SK-N-SH (cell line): Measurements from ENCODE around the gene MAGEH1. TPM values are rescaled to one million over a fixed set of nuclear protein-coding genes. Genes with fewer than 3 reads are reported as not detected.
"Not testable (repeated sequence)": the region's sequence is repeated elsewhere in the genome, so short reads cannot be mapped to it uniquely, and the experiment has no call there.

ENCODE experiments used
- CTCF ChIA-PET: fragments of 300-600, 350-600 bp; formaldehyde crosslinking; extraction: SDS; loops from one replicate; lab custom pipeline; 2021; lab: Yijun Ruan, JAX
- POLR2A ChIA-PET: fragments of 350-600 bp; sonication (Branson Sonifier 250); formaldehyde crosslinking; extraction: SDS; loops from one replicate; lab custom pipeline; 2020; ENCODE audit warnings: antibody characterized with exemption, inconsistent platforms; lab: Yijun Ruan, JAX
- DNase-seq: peaks from one replicate; pipeline ENCODE4 v3.0.0; 2012
- H2AFZ ChIP-seq: fragments of 200-600 bp; sonication (generic); 2 replicates; pipeline ENCODE4 v1.8.1; 2016; ENCODE audit warnings: antibody characterized with exemption, mild to moderate bottlenecking, low read depth
- H3F3A ChIP-seq: fragments of 200-600 bp; sonication (generic); replicated peaks from 2 replicates; pipeline ENCODE3; 2016; ENCODE audit warnings: antibody characterized with exemption, mild to moderate bottlenecking; ENCODE audit not compliant: insufficient read depth
- H3K27ac ChIP-seq, 2 experiments: fragments of 200-500 bp in 1 of 2; fragments of 200-600 bp in 1 of 2; sonication (Bioruptor generic) in 1 of 2; sonication (generic), shearing (Covaris generic) in 1 of 2; 2 replicates each; pipeline versions ENCODE4 v1.5.1 to v1.6.1; 2014 to 2016; ENCODE audit warnings: low read depth in 2 of 2, inconsistent platforms in 1 of 2, low read length in 1 of 2, mild to moderate bottlenecking in 1 of 2, mixed read lengths in 1 of 2
- H3K27me3 ChIP-seq: fragments of 200-600 bp; sonication (generic), shearing (Covaris generic); 2 replicates; pipeline ENCODE4 v1.6.1; 2016; ENCODE audit warnings: mixed run types; ENCODE audit not compliant: insufficient read depth
- H3K36me3 ChIP-seq, 2 experiments: fragments of 200-500 bp in 1 of 2; fragments of 200-600 bp in 1 of 2; sonication (Bioruptor generic) in 1 of 2; sonication (generic) in 1 of 2; replicated peaks in 1 of 2; 2 replicates each; pipeline versions ENCODE3 to v1.5.1; 2014 to 2016; ENCODE audit warnings: low read length in 1 of 2, mild to moderate bottlenecking in 1 of 2; ENCODE audit not compliant: insufficient read depth in 2 of 2, control insufficient read depth in 1 of 2
- H3K4me1 ChIP-seq, 2 experiments: fragments of 200-500 bp in 1 of 2; fragments of 200-600 bp in 1 of 2; sonication (Bioruptor generic) in 1 of 2; sonication (generic), shearing (Covaris generic) in 1 of 2; 2 replicates each; pipeline versions ENCODE4 v1.5.1 to v1.6.1; 2014 to 2016; ENCODE audit warnings: low read depth in 1 of 2, low read length in 1 of 2, mixed run types in 1 of 2; ENCODE audit not compliant: insufficient read depth in 2 of 2, control insufficient read depth in 1 of 2
- H3K4me2 ChIP-seq: fragments of 200-600 bp; sonication (generic), shearing (Covaris generic); 2 replicates; pipeline ENCODE4 v1.6.1; 2017; ENCODE audit warnings: mixed run types
- H3K4me3 ChIP-seq, 2 experiments: fragments of 200-500 bp in 1 of 2; fragments of 200-600 bp in 1 of 2; sonication (Bioruptor generic) in 1 of 2; sonication (generic), shearing (Covaris generic) in 1 of 2; 2 replicates each; pipeline versions ENCODE4 v1.5.1 to v1.8.1; 2014 to 2016; ENCODE audit warnings: low read depth in 2 of 2, inconsistent platforms in 1 of 2, low read length in 1 of 2, mild to moderate bottlenecking in 1 of 2, mixed read lengths in 1 of 2, moderate library complexity in 1 of 2
- H3K79me2 ChIP-seq: fragments of 200-600 bp; sonication (generic); 2 replicates; pipeline ENCODE4 v1.8.1; 2017; ENCODE audit warnings: mild to moderate bottlenecking; ENCODE audit not compliant: insufficient read depth
- H3K9ac ChIP-seq: fragments of 200-600 bp; sonication (generic); 2 replicates; pipeline ENCODE4 v1.6.1; 2017; ENCODE audit warnings: mixed run types
- H3K9me2 ChIP-seq: fragments of 200-600 bp; sonication (generic); 2 replicates; pipeline ENCODE4 v1.6.1; 2017; ENCODE audit warnings: mixed run types
- H3K9me3 ChIP-seq: fragments of 200-600 bp; sonication (generic); 2 replicates; pipeline ENCODE4 v1.6.1; 2017; ENCODE audit warnings: mixed run types, mild to moderate bottlenecking, moderate library complexity
- H4K20me1 ChIP-seq: fragments of 200-600 bp; sonication (generic); 2 replicates; pipeline ENCODE4 v1.6.1; 2017; ENCODE audit warnings: mild to moderate bottlenecking, mixed run types; ENCODE audit not compliant: insufficient read depth
- WGBS: methylation state at CpG from one replicate; pipeline ENCODE4 v1.1.6; 2017; ENCODE audit warnings: low lambda C conversion rate; 5-methylcytosine and 5-hydroxymethylcytosine counted together
- polyA plus RNA-seq, 3 experiments: library from polyadenylated mRNA; depleted of rRNA; stranded (reverse); fragments of >200 nt; gene quantifications; 2 replicates each; pipeline ENCODE4 v1.2.3, GENCODE V29; 2012

Gene MAGEH1
- polyA plus RNA-seq, 1 of the 3 experiments (the other 2 are of a cell fraction): 19.7 TPM

DNA sequence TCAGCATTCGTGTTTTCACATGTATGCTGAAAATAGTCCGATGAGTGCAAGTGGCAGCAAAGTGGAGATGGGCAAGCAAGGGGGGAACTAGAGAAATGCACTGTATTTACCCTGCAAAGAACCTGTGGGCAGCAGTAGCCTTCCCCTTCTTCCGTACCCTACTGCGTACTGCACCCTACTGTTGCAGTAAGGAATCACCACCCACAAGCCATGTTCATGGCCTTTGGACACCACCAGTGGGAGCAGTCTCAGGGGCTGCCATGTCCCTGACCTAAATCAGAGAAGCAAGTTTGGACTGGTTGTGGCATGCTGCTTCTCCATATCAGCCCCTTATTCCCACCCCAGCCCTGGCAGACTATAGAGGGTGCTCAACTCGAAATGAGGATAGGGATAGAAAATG, 12.1 kb downstream of the MAGEH1 start:
- not testable (repeated sequence) for H3K4me1 ChIP-seq

DNA sequence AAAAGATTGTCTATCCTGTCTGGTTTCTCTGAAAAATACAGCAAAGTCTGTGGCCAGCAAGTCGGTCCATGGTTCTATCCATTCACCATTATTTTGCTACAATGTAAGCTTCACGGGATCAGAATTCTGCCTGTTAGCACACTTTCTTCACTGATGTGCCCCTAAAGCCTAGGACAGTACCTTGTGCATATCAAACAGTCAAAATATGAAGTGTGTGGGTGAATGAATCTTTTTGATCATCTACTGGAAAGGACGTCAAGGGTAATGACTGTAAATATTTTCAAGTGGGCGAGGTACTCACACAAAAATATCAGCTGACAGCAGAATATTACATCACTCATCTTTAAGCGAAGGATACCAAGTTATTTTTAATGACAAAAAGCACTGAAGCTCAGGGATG, 13.2 kb downstream of the MAGEH1 start:
- no CpG with 5 or more reads among the region's 5 CpGs for WGBS

More for the DNA sequence above, 12.1 kb downstream of the MAGEH1 start:
- H3K27me3 ChIP-seq, H3K4me3 ChIP-seq, CTCF ChIA-PET, H3K9me3 ChIP-seq, H3K36me3 ChIP-seq, H3K9ac ChIP-seq, H3K79me2 ChIP-seq, H2AFZ ChIP-seq, H3K27ac ChIP-seq, H3K9me2 ChIP-seq, H3F3A ChIP-seq, DNase-seq, H4K20me1 ChIP-seq, POLR2A ChIA-PET, H3K4me2 ChIP-seq: not testable (repeated sequence)
- WGBS: no CpG with 5 or more reads among the region's 5 CpGs

DNA sequence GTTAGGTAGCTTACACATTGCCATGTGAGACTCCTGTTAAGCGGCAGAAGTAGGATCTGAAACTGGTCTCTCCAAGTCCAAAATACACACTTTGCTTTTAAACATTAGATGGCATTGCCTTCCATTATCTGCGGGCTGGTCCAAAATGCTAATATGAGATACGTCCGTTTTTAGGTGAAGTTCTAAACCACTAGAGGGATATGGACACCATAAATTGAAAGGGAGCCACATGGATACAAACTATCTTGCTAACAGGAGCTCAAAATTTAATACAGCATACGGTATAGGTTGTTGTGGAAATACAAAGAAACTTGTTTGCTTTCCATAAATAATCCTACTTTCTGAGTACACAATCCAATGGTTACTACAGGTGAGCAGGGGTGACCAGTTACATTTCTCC, 13.9 kb downstream of the MAGEH1 start:
- H3K79me2 ChIP-seq, POLR2A ChIA-PET, DNase-seq, H3K36me3 ChIP-seq, H3K4me2 ChIP-seq, CTCF ChIA-PET, H3K9ac ChIP-seq, H3K27ac ChIP-seq, H3K9me2 ChIP-seq, H3K4me1 ChIP-seq, H3K27me3 ChIP-seq, H3F3A ChIP-seq, H3K4me3 ChIP-seq, H2AFZ ChIP-seq, H4K20me1 ChIP-seq, H3K9me3 ChIP-seq: not testable (repeated sequence)
- no CpG with 5 or more reads among the region's 5 CpGs for WGBS

More for the DNA sequence above, 13.2 kb downstream of the MAGEH1 start:
- DNase-seq, POLR2A ChIA-PET, H4K20me1 ChIP-seq, H2AFZ ChIP-seq, H3K27me3 ChIP-seq, H3K9ac ChIP-seq, H3K4me2 ChIP-seq, H3K27ac ChIP-seq, H3F3A ChIP-seq, H3K36me3 ChIP-seq, H3K79me2 ChIP-seq, H3K4me1 ChIP-seq, H3K9me2 ChIP-seq, CTCF ChIA-PET, H3K9me3 ChIP-seq, H3K4me3 ChIP-seq: not testable (repeated sequence)

DNA sequence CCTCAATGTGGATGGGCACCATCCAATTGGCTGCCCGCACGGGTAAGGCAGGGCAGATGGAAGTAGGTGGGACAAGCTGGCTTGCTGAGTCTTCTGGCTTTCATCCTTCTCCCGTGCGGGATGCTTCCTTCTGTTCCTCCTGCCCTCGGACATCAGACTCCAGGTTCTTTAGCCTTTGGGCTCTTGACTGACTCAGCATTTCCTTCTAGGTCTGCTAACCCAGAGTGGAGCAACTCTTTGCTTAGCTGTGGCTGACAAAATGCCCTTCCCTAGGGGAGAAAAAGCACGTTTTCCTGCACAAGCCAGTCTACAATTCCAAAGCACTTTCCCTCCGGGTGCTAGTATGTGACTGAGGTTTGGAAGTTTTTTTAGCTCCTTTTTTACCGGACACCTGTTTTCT, 28.0 kb downstream of the MAGEH1 start:
- H3K79me2 ChIP-seq, H3K4me2 ChIP-seq, H3K36me3 ChIP-seq, H3K27me3 ChIP-seq, H3K27ac ChIP-seq, H3K9me3 ChIP-seq, H4K20me1 ChIP-seq, H3K4me1 ChIP-seq, POLR2A ChIA-PET, CTCF ChIA-PET, H2AFZ ChIP-seq, H3K9ac ChIP-seq, H3K4me3 ChIP-seq, H3K9me2 ChIP-seq, DNase-seq, H3F3A ChIP-seq: not testable (repeated sequence)
- WGBS: 36% methylated on average over 3 of the region's 8 CpGs
